ENCODE data around the gene USP10. TPM values are rescaled to one million over a fixed set of nuclear protein-coding genes. Genes with fewer than 3 reads are reported as not detected.
A peak's percentile ranks its signal among the peaks of the same experiment; 100 is the strongest.

The USP10 gene
- total and polyA plus RNA-seq, 2 donors (not counting 1 experiment from before 2014, with no cell fraction given), result 48.6 to 59.1 TPM

DNA sequence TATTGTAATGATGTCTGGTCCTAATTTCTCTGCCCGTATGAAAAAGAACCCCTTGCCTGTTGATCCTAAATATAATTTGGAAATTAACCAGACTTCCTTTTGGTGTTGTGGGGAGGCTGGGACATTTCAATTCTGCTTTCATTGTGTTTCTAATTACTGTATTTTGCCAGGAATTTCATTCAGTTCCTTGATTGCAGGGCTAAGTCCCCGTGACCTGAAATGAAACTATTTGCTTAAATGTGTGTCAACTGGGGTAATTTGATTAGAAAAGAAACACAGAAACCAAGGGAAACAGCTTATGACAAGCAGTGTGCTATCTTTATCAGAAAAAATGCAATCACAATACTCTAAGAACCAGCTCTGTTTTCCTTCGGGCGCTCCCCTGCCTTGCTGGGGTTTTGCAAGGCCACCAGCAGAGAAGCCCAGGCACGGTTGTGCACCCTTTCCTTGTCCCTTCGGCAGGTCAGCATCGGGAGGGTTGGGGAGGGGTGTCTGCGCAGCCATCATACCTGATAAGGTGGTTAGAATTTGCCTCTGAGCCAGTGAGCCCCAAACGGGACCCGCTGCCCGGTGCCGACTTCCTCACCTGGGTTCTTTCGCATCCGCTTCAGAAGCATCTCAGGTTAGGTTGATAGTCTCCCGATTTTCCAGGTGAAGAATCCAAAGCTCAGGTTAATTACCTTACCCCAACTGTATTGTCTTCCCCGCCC, 32.0 kb upstream of the USP10 start:
- Histone ChIP-seq H3K4me3 (replicated peaks in 1 of 4; ENCODE audit: control extremely low read depth in 1 of 4, insufficient read depth in 1 of 4, low read depth in 3 of 4, low read length in 4 of 4) (no peak overlapping the region), H3K9ac (ENCODE audit: insufficient read depth, low read length) (no peak overlapping the region), H3K79me2 (ENCODE audit: control insufficient read depth, insufficient read depth, low read length) (no peaks in the 10 kb centered on the region), H3K27me3 (ENCODE audit: control insufficient read depth, insufficient read depth, low read length) (no peaks in the 10 kb centered on the region), H3K27ac (ENCODE audit: insufficient read depth, low read length) (no peak overlapping the region), H3K9me3 (ENCODE audit: control insufficient read depth, insufficient read depth, low read depth, low read length) (no peaks in the 10 kb centered on the region), H2AFZ (ENCODE audit: low read length) (no peak overlapping the region), H4K20me1 (ENCODE audit: control insufficient read depth, extremely low read depth, insufficient read depth, low read length) (no peaks in the 10 kb centered on the region), H3K4me2 (ENCODE audit: extremely low read depth, insufficient read depth, low read length) (no peak overlapping the region), H3K36me3 (ENCODE audit: control insufficient read depth, insufficient read depth, low read length) (peaks cover 6% of the 10 kb centered on the region), H3K4me1 (ENCODE audit: control insufficient read depth, extremely low read depth, insufficient read depth, low read length) (no peaks in the 10 kb centered on the region)
- DNase-seq (ENCODE audit: low read depth in 2 of 2), result no peak
- TF ChIP-seq EZH2 (IDR thresholded peaks at IDR 0.05; ENCODE audit: low read length, missing control alignments), result no peak
- no peak for TF ChIP-seq CTCF (conservative IDR thresholded peaks at IDR 0.05 in 1 of 2, IDR thresholded peaks at IDR 0.05 in 1 of 2; ENCODE audit: low read depth in 1 of 2, low read length in 2 of 2)

DNA sequence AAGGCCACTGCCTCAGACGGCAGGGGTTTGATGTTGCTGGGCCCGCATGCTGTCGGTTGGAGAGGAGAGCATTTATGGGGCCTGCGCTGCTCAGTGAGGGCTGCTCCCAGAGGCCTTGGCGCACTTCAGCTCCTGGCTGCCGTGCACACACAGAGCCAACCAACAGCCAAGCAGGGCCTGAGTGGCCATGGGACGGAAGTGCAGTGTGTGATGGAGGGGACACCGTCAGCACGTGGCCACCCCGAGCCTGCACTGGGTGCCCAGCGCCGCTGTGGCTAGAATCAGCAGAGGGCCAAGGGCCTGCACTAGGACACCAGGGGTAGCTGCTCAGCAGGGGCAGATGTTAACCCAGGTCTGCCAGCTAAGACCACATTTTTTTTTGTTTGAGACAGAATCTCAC, 29.7 kb upstream of the USP10 start:
- H4K20me1 ChIP-seq (ENCODE audit: control insufficient read depth, extremely low read depth, insufficient read depth, low read length), result no peaks in the 10 kb centered on the region
- H3K79me2 ChIP-seq (ENCODE audit: control insufficient read depth, insufficient read depth, low read length), result no peaks in the 10 kb centered on the region
- TF ChIP-seq CTCF (conservative IDR thresholded peaks at IDR 0.05 in 1 of 2, IDR thresholded peaks at IDR 0.05 in 1 of 2; ENCODE audit: low read depth in 1 of 2, low read length in 2 of 2) (no peak), EZH2 (IDR thresholded peaks at IDR 0.05; ENCODE audit: low read length, missing control alignments) (no peak)
- no peaks in the 10 kb centered on the region for H3K9me3 ChIP-seq (ENCODE audit: control insufficient read depth, insufficient read depth, low read depth, low read length)
- H3K36me3 ChIP-seq (ENCODE audit: control insufficient read depth, insufficient read depth, low read length), result peaks cover 3% of the 10 kb centered on the region
- H3K27ac ChIP-seq (ENCODE audit: insufficient read depth, low read length), result no peak overlapping the region
- no peak for DNase-seq (ENCODE audit: low read depth in 2 of 2)
- H3K4me1 ChIP-seq (ENCODE audit: control insufficient read depth, extremely low read depth, insufficient read depth, low read length), result no peaks in the 10 kb centered on the region
- H3K4me3 ChIP-seq (replicated peaks in 1 of 4; ENCODE audit: control extremely low read depth in 1 of 4, insufficient read depth in 1 of 4, low read depth in 3 of 4, low read length in 4 of 4), result no peak overlapping the region
- H3K27me3 ChIP-seq (ENCODE audit: control insufficient read depth, insufficient read depth, low read length), result no peaks in the 10 kb centered on the region
- H3K4me2 ChIP-seq (ENCODE audit: extremely low read depth, insufficient read depth, low read length), result no peak overlapping the region
- no peak overlapping the region for H2AFZ ChIP-seq (ENCODE audit: low read length)
- no peak overlapping the region for H3K9ac ChIP-seq (ENCODE audit: insufficient read depth, low read length)

GRCh38 chr16:84672276-84673202, 27.3 kb upstream of the USP10 start:
- Histone ChIP-seq H3K9me3 (ENCODE audit: control insufficient read depth, insufficient read depth, low read depth, low read length) (no peaks in the 10 kb centered on the region), H3K4me3 (replicated peaks in 1 of 4; ENCODE audit: control extremely low read depth in 1 of 4, insufficient read depth in 1 of 4, low read depth in 3 of 4, low read length in 4 of 4) (no peak overlapping the region), H3K79me2 (ENCODE audit: control insufficient read depth, insufficient read depth, low read length) (no peaks in the 10 kb centered on the region), H3K4me1 (ENCODE audit: control insufficient read depth, extremely low read depth, insufficient read depth, low read length) (no peaks in the 10 kb centered on the region), H3K36me3 (ENCODE audit: control insufficient read depth, insufficient read depth, low read length) (no peaks in the 10 kb centered on the region), H3K9ac (ENCODE audit: insufficient read depth, low read length) (no peak overlapping the region), H3K27me3 (ENCODE audit: control insufficient read depth, insufficient read depth, low read length) (no peaks in the 10 kb centered on the region), H3K4me2 (ENCODE audit: extremely low read depth, insufficient read depth, low read length) (no peak overlapping the region), H2AFZ (ENCODE audit: low read length) (no peak overlapping the region), H3K27ac (ENCODE audit: insufficient read depth, low read length) (no peak overlapping the region), H4K20me1 (ENCODE audit: control insufficient read depth, extremely low read depth, insufficient read depth, low read length) (no peaks in the 10 kb centered on the region)
- no peak for TF ChIP-seq EZH2 (IDR thresholded peaks at IDR 0.05; ENCODE audit: low read length, missing control alignments)
- peak; percentile 81 to 93 for TF ChIP-seq CTCF (conservative IDR thresholded peaks at IDR 0.05 in 1 of 2, IDR thresholded peaks at IDR 0.05 in 1 of 2; ENCODE audit: low read depth in 1 of 2, low read length in 2 of 2)
- DNase-seq (ENCODE audit: low read depth in 2 of 2), result peak; percentile 65 to 72
